LNCaP clone FGC (cell line): ENCODE results near the gene PCSK7.

Experiments used
- DNase-seq: peaks from one replicate; pipeline ENCODE4 v3.0.0-alpha.2; 2011; ENCODE audit warnings: low read depth
- H3K4me3 ChIP-seq: 2 replicates; pipeline ENCODE4 v1.5.1; 2011; ENCODE audit warnings: mild to moderate bottlenecking, low read depth, low read length, control low read depth
- CTCF ChIP-seq: IDR thresholded peaks from 2 replicates; pipeline ENCODE4 v1.5.1; 2012; ENCODE audit warnings: mild to moderate bottlenecking; ENCODE audit not compliant: control insufficient read depth, insufficient read depth; ENCODE audit errors: extremely low read depth

Gene PCSK7

DNA sequence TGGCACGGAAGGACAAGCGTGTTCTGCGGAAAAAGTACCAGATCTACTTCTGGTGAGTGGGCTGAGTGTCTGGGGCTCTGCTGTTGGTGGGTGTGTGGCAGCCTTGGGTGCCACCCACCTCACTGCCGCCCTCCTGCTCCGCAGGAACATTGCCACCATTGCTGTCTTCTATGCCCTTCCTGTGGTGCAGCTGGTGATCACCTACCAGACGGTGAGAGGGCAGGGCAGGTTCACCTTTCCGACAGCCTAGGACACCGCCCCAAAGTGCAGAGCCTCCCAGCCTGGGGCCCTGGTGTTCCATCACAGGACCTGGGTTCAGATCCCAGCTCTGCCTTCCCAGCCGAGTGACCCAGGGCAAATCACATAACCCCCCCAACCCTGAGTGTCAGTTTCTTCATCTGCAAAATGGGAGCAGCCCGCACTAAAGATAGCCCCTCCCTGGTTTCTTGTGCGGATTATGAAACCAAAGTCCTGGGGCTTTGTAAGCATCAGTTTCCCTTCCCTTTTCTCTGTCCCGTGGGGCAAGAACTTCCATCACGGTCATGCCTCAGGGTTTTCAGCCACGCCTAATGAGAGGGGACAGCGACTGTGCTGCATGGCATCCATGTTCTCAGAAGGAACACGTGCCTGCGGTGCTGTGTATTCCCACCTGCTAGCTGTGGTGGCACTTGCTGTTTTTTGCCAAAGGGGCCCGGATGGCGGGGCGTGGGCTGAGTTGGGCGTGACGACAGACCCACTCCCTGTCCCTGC lies 42.5 kb downstream of the PCSK7 start:
- DNase-seq: no peak

DNA sequence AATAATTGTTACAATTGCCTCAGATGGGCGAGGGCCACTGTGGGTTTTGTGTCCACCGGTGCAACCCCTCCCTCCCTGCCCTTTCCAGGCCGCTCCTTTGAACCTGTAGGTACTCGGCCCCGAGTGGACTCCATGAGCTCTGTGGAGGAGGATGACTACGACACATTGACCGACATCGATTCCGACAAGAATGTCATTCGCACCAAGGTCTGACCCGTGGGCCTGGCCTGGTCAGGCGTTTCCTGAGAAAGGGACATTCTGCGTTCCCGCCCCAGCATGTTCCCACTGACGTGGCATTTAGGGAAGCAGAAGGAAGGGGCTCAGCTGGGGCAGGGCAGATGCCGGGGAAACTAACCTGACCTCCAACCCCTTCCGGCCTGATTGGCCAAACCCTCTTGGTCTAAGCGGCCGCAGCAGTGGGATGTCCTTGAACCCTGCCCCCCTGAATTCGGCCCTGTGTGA lies 43.2 kb downstream of the PCSK7 start:
- no peak overlapping the region for H3K4me3 ChIP-seq
- DNase-seq: no peak
- no peak for TF ChIP-seq CTCF

More for the DNA sequence above, 42.5 kb downstream of the PCSK7 start:
- no peak overlapping the region for H3K4me3 ChIP-seq
- TF ChIP-seq CTCF: no peak

GRCh38 chr11:117187799-117188481 lies 43.9 kb downstream of the PCSK7 start:
- no peak for TF ChIP-seq CTCF
- no peak for DNase-seq
- H3K4me3 ChIP-seq: no peak overlapping the region

DNA sequence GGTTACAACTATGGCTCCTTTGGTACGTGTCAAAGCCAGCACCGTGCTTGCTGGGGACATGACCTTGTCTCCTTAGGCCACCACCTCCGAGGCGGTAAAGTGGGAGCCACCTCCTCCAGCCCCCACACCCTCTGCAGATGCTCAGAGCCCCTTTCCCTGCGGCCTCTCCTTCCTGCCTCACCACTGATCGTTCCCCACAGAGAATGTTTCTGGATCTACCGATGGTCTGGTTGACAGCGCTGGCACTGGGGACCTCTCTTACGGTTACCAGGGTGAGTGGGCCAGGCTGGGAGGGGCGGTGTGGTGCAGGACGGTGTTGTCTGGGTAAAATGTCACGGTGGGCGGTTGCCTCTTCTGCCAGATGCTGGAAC lies 44.5 kb downstream of the PCSK7 start:
- TF ChIP-seq CTCF: no peak
- H3K4me3 ChIP-seq: no peak overlapping the region
- DNase-seq: no peak

GRCh38 chr11:117187007-117187406 lies 44.9 kb downstream of the PCSK7 start:
- H3K4me3 ChIP-seq: no peak overlapping the region
- no peak for TF ChIP-seq CTCF
- DNase-seq: no peak

DNA sequence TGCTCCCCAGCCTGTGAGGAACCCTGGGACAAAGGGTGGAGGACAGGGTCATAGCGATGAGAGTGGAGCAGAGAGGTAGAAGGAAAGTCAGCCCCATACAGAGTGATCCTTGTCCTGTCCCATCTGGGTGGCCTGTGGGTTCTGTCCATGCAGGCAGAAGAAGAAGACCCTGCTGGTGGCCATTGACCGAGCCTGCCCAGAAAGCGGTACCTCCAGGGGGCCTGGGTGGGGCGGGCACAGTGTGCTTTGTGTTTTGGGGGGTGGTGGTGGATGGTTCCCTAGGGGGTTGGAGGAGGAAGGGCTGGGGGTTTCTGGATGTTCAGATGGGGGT lies 45.5 kb downstream of the PCSK7 start:
- no peak overlapping the region for H3K4me3 ChIP-seq
- TF ChIP-seq CTCF: no peak
- DNase-seq: no peak
